Measurements from ENCODE around the gene TAF11. TPM values are rescaled to one million over a fixed set of nuclear protein-coding genes. Genes with fewer than 3 reads are reported as not detected.
A peak's percentile ranks its signal among the peaks of the same experiment; 100 is the strongest.
"Not testable (repeated sequence)": the region's sequence is repeated elsewhere in the genome, so short reads cannot be mapped to it uniquely, and the experiment has no call there.

Gene TAF11
- total RNA-seq, 1 experiment from 2014 or later, result 44.5 TPM

DNA sequence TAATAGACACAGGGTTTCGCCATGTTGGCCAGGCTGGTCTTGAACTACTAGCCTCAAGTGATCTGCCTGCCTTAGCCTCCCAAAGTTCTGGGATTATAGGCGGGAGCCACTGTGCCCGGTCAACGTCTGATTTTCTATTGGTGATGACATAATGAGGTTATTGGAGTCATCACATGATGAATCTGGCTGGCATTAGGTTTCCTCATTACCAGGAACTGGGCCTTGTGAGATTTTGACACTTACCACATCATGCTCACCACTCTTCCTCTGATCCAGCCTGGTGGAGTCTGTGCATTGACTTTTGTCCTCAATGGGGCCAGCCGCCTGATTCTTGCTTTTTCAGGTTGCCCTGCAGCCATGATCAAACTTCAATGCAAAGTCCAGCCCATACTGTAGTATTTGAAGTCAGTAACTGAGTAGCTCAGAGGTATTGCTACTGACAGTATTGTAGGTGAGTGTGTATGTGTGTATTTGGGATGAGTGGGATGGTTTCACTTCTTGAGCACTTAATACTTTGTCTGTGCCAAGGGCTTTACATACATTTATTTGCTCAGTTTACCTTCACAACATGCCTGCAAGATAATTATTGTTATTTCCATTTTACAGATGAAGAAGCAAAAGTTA is 17.3 kb upstream of the TAF11 start:
- DNase-seq (ENCODE audit: low spot score), result no peak

DNA sequence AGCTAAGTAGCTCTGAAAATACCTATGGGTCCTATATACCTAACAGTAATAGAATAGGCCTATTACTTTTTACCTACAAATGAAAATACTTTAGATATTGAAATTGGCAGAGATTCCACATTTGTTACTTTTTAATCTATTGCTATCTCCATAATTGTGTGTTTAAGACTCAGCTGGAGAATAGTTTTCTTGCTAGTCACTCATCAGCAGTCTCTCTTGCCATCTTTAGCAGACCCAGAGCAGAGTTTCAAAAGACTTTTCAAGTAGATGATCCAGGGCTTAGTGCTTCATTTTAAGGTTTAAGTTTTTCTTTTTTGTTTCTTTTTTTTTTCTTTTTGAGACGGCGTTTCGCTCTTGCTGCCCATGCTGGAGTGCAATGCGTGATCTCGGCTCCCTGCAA is 14.1 kb upstream of the TAF11 start:
- no peak for DNase-seq (ENCODE audit: low spot score)

DNA sequence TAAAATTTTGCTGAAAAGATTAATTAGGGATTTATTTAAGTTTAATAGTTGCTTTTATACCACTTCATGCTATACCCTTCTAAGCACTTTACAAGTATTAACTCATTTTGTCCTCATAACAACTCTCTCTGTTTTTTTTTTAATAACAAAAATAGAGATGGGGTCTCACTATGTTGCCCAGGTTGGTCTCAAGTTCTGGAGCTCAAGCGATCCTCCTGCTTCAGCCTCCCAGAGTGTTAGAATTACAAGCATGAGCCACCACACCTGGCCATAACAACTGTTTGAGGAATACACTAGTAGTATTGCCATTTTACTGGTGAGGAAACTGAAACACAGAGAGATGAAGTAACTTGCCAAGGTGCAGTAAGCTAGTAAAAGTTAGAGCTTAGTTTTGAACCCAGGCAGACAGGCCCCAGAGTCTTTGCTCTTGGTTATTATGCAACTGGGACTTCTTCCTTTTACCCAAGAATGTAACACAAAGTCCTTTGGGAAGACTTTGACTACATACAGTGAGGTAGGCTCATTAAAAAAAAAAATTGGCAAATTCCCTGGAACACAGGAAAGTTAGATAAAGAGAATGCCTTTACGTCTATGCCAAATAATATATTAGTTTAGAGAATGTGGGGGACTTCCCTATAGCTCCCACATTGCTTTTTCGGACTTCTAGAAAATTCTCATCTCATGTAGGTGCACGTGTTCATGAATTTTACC is 12.6 kb upstream of the TAF11 start:
- DNase-seq (ENCODE audit: low spot score), result no peak

DNA sequence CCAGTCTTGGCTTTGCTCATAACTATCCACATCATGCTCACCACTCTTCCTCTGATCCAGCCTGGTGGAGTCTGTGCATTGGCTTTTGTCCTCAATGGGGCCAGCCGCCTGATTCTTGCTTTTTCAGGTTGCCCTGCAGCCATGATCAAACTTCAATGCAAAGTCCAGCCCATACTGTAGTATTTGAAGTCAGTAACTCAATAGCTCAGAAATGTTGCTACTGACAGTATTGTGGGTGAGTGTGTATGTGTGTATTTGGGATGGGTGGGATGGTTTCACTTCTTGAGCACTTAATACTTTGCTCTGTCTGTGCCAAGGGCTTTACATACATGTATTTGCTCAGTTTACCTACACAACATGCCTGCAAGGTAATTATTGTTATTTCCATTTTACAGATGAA is 11.9 kb upstream of the TAF11 start:
- DNase-seq (ENCODE audit: low spot score), result not testable (repeated sequence)

DNA sequence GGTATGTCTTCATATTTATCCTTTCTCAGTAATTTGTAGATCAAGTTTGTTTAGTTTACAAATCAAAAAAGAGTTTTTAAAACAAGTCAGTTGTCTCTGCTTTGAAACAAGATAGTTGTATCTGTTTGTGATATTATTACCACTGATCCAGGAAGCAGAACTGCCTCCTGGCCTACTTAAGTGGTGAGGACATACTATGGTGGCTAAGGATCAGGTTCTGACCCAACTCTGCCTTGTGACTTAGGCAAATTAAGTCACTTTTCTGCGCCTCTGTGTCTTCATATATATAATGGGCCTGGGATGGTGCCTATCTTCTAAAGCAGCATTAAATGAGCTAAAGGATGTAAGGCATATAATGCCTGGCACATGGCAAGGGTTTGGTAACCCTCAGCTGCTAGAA is 9.9 kb upstream of the TAF11 start:
- DNase-seq (ENCODE audit: low spot score), result no peak

DNA sequence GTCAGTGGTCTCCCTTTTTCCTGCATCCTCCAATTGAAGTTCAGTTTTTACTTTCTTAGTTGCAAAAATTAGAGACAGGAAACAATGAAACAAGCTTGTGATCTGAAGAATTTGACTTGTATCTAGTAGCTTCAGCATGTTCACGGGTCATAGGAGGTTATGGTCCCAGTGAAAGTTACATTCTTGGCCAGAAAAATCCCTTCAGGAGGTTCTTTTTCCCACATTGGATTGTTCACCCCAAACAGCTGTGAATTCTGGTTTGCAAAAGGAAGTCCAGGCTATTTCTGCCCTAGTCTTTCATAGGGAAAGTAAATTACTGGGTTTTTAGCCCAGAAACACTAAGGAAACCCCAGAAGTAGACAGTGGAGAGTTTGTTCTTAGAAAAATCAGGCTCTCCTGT is 9.3 kb upstream of the TAF11 start:
- no peak for DNase-seq (ENCODE audit: low spot score)

DNA sequence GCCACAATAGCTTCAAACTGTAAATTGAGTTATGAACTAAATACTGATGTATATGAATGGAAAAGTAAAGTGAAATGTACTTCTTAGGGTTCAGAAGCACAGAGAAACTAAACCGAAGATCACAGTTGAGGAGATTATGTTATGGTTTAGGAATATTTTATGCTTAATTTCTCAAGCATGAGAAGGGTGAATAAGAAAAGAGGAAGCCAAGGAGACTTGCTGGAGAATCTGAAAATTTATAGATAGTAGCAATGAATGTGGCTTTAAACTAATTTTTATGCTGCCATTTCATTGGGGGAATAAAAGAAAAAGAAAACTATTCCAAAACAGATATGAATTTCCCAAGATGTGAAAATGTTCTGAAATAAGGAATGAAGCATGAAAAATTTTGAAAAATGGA is 6.9 kb upstream of the TAF11 start:
- DNase-seq (ENCODE audit: low spot score), result no peak

DNA sequence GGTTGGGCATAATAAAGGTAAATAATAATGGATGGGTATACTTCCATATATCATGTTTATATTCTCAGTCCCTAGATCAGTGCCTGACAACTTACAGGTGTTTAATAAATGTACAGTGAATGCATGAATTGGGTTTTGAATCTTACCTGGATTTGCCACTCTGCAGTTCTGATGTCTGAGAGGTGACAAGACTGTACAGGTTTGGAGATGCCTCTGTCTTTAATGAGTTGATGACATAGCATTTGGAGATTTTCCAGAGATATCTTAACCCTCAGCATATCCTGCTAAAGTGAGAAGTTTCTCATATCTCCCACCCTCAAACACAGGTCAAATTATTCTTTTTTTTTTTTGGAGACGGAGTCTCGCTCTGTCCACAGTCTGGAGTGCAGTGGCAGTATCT is 3.5 kb upstream of the TAF11 start:
- no peak for DNase-seq (ENCODE audit: low spot score)

DNA sequence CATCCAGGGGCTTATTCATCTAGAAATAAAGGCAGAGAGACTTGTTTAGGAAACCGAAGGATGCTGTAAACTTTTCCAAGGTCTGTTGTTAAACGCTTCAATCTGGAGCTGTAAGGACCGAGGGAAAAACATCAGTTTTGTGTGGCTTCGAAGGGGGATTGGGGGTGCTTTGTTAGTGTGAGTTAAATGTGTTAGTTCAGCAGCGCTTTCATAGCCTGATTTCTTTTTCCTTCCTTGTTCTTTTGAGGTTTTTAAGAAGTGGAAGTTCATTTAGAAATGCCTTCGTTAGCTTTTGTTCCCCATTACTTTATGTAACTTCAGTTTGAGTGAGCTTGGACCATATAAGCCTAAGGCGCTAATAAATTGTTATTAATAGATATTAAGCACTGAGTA is 2.7 kb upstream of the TAF11 start:
- no peak for DNase-seq (ENCODE audit: low spot score)

DNA sequence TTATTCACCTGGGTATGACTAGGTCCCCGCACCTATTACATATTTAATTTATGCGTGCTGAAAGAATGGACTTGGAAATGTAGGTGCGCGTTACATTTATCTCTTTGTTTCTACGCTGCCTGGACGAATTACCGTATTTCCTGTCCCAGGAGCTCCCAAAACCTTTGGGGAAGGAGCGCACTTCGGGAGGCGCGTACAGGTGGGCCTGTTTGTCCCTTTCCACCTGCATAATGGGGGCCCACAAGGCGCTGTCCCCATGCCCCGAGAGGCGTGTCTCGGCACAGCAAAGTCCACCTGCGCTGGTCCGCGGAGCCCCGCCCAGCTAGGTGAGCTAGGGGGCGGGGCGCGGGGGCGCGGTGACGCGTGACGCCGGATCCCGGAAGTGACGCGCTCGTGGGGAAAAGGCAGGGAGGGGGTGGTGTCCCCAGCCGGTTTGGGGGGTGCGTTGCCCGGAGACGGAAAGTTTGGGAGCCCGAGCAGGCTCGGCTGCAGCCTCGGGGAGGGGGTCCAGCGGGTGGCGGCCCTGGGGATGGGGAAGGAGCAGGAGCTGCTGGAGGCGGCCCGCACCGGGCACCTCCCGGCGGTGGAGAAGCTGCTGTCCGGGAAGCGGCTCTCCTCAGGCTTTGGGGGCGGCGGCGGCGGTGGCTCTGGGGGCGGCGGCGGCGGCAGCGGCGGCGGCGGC is 1.2 kb upstream of the TAF11 start, which contains the start of gene ANKS1A:
TSS of gene ANKS1A (plus strand) at position 382 of the 682 bp plus-strand sequence. CDS start at position 530, 148 bp downstream.
- peak; percentile 51 for DNase-seq (ENCODE audit: low spot score)

DNA sequence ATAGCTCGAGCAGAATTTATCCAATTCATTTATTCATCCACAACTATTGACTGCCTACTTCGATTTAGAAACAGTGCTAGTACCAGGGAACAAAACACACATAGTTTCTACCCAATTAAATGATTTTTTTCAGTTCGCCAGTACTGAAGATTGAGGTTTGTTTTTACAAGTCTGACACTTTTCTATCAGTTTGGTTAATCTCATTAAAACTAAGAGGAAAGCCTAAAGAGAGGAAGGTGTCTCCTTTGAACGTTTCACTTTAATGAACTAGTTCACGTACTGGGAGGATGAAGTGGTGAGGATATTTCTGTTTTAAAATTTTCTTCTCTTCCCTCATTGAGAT is 643 bp upstream of the TAF11 start:
- DNase-seq (ENCODE audit: low spot score), result no peak

DNA sequence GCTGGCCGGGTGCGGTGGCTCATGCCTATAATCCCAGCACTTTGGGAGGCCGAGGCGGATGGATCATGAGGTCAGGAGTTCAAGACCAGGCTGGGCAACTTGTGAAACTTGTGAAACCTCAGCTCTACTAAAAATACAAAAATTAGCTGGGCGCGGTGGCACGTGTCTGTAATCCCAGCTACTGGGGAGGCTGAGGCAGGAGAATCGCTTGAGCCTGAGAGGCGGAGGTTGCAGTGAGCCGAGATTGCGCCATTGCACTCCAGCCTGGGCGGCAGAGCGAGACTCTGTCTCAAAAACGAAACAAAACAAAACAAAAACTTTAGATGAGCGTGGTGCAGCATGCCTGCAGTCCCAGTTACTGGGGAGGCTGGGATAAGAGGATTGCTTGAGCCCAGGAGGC is 2.0 kb downstream of the TAF11 start:
- not testable (repeated sequence) for DNase-seq (ENCODE audit: low spot score)

DNA sequence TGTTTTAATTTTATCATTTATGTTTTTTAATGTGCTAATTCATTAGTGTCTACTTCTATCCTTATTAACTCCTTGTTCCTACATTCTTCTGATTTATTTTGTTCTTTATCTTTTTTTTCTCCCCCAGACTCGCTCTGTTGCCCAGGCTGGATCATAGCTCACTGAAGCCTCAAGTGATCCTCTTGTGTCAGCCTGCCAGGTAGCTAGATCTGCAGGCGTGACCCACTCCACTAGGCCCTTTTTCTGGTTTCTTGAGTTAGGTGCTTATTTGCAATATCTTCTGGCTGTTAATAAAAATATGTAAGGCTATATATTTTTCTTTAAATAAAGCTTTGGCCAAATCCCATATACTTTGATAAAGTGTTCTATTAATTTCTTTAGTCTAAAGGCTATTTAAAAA is 2.8 kb downstream of the TAF11 start:
- DNase-seq (ENCODE audit: low spot score), result no peak

DNA sequence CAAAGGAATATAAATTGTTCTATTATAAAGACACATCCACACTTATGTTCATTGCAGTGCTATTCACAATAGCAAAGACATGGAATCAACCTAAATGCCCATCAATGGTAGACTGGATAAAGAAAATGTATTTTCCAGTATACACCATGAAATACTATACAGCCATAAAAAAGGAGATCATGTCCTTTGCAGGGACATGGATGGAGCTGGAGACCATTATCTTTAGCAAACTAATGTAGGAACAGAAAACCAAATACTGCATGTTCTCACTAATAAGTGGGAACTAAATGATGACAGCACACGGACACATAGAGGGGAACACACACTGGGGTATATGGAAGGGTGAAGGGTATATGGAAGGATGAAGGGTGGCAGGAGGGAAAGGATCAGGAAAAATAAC is 3.8 kb downstream of the TAF11 start:
- not testable (repeated sequence) for DNase-seq (ENCODE audit: low spot score)

DNA sequence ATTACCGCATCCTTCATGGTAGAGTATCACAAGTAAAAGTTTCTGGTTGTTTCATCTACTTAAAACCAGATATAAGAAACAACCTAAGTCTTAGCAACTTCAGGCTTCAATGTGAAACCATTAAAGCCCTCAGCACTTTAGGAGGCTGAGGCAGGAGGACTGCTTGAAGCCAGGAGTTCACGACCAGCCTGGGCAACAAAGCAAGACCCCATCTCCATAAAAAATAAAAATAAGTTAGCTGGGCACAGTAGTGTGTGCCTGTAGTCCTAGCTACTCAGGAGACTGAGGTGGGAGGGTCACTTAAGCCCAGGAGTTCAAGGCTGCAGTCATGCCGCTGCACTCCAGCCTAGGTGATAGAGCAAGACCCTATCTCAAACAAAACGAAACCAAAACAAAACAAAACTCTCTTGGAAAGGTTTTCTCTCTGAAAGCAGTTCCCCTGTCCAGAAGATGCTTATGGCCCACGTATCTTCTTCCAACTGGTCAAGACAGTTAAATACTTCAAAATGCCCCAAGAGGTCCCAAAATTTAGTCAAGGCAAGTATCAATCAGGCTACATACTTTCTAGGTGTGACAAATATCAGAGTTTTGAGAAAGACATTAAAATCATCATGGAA is 9.9 kb downstream of the TAF11 start:
- DNase-seq (ENCODE audit: low spot score), result no peak

DNA sequence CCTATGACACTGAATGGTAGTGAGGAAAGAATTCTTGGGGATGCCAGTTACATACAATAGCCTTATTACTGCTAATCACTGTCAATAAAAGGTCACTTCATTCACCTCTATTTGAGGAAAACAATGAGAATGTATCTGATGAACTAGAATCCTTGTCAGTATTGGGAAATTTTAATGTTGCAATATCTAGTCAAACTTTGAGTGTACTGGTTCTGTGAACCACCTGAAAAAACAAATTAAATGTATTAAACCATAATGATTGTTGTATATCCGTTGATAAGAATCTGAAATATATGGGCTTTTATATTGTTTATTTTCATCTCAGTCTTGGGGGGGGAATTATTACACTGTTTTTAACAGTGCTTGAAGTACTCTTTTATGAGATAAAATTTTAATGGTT is 10.6 kb downstream of the TAF11 start:
- DNase-seq (ENCODE audit: low spot score), result no peak

DNA sequence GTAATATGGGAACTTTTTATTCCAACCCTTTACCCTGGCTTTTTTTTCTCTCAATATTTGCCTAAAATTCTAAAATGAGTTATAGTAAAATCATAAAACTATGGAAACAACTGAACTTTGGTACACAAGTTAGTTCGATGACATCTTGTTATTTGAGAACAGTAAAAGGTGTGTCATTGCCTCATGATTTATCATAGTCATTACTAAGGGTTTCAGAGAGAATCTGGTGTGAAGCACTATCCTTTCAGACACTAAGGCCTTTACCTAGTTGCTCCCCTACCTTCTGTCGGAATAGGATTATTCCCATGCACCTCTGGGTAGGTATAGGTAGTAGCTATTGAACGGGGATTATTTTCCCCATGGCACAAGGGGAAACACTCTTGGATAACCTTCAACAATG is 11.4 kb downstream of the TAF11 start:
- DNase-seq (ENCODE audit: low spot score), result no peak

DNA sequence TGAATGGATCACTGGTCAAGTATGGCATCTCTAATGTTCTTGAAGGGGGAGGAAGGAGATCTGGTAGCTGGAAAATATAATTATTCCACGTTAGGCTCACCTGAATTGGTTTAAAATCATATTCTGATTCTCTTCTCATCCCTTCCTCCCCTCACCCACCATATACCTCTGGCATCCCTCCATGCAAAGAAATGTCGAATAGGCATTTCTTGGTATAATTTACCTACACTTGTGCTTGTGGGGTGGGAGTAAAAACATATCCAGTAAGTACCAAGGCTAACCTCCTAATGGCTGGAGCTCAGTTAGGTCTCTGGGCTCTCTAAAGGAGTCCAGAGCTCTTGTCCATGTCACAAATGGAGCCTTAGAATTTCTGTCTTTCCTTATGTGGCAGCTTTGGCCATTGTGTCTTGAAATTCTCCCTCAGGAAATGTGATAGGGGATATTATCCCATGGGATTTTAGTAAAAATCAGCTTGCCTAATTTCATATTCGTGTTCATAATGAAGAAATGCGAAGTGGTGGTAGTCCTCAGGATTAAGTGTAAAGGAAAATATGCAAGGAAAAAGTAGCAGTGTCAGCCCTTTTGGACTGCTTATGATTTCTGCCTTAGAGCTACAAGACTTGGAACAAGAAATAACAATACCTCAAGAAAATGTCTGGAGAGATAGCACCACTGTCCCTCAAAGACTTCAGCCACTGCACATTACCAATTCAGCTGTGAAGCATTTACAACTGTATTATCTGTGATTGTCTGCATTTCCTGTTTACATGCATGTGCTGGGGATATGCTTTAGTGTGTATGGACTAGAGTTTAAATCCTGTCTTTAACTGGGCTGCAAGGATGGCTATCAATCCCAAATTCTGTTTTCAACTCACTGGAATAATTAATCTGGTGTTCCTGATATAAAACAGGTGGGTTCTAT is 12.3 kb downstream of the TAF11 start:
- no peak for DNase-seq (ENCODE audit: low spot score)

DNA sequence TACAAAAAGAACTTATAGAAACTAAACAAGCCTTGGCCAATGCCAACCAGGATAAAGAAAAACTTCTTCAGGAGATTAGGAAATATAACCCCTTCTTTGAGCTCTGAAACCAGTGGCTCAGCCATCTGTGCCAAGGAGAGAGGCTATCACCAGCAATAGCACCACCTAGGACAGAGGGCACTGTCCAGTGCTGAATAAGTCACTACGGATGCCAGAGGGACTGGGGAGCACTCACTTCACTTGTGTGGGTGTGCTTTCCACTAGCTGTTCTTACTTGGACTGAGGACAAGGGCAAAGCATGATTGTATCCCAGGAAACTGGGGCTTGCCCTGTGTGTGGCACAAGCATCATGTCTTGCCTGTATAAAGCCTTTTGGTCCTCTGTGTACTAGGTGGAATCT is 15.5 kb downstream of the TAF11 start:
- no peak for DNase-seq (ENCODE audit: low spot score)

DNA sequence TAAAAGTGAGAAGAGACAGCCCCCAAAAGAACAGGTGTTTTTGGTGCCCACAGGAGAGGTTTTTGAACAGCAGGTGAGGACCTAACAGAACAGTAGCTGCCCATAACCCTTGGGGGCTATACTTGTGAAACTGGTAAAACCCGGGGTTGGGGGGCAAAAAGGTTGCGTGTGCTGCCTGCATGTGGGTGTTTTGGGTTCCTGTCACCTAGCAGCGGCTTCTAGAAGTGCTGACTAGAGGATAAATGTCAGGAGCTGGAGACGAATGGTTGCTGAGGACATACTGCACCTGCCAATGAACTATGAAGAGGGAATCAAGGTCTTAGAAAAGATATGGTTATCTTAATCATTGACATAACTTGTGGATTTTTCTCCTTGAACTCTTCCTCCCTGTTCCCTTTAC is 16.0 kb downstream of the TAF11 start:
- no peak for DNase-seq (ENCODE audit: low spot score)

DNA sequence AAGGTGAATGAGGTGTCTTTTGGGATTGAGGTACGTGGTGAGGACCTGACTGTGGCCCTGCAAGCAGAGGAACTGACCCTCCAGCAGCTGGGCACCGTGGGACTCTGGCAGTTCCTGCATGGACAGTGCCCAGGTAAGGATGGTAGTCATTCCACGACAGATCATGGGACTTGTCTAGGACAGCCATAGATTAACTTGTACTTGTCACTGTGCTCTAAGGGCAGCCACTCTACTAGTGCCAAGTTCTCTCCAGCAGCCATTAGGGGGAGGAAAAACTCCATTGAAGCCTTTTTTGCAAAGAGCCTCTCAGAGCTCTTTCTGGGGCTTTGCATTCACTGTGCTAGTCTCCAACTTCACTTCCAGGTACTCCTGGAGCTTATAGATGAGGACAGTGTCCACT is 20.4 kb downstream of the TAF11 start:
- no peak for DNase-seq (ENCODE audit: low spot score)

DNA sequence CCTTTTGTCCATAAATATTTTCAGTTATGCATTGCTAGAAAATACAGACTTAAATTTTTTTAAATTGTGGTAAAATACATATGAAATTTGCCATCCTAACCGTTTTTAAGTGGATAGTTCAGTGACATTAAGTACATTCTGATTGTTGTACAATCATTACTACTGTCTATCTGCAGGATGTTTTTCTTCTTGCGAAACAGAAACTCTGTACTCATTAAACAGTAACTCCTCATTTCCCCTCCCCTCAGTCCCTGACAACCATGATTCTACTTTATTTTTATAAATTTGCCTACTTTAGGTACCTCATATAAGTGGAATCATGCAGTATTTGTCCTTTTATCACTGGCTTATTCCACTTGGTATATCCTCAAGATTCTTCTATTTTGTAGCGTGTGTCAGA is 21.3 kb downstream of the TAF11 start:
- DNase-seq (ENCODE audit: low spot score), result no peak

All from H4 (cell line).